PC-9 (cell line): ENCODE measurements around the gene LARGE1.
A peak's percentile ranks its signal among the peaks of the same experiment; 100 is the strongest.

Source experiments
- CTCF ChIP-seq: fragments of 200-600 bp; sonication (generic); conservative IDR thresholded peaks from 2 replicates; pipeline ENCODE4 v1.6.1; 2017; ENCODE audit warnings: mixed run types, antibody characterized with exemption, mild to moderate bottlenecking, moderate library complexity
- EZH2 ChIP-seq: fragments of 200-600 bp; sonication (generic); IDR thresholded peaks from 2 replicates; pipeline ENCODE4 v1.8.0; 2017; ENCODE audit warnings: antibody characterized with exemption, low read depth

GRCh38 chr22:33299245-33299956 is 620.9 kb downstream of the LARGE1 start:
- TF ChIP-seq CTCF (0 out of 2 replicates have a peak, but pooled peaks have one; percentile 21), EZH2 (no peak)
